Measurements from ENCODE around the gene MXI1. TPM values are rescaled to one million over a fixed set of nuclear protein-coding genes. Genes with fewer than 3 reads are reported as not detected.
A peak's percentile ranks its signal among the peaks of the same experiment; 100 is the strongest.

Gene MXI1
- total RNA-seq, 1 experiment from 2014 or later: 8.4 TPM

DNA sequence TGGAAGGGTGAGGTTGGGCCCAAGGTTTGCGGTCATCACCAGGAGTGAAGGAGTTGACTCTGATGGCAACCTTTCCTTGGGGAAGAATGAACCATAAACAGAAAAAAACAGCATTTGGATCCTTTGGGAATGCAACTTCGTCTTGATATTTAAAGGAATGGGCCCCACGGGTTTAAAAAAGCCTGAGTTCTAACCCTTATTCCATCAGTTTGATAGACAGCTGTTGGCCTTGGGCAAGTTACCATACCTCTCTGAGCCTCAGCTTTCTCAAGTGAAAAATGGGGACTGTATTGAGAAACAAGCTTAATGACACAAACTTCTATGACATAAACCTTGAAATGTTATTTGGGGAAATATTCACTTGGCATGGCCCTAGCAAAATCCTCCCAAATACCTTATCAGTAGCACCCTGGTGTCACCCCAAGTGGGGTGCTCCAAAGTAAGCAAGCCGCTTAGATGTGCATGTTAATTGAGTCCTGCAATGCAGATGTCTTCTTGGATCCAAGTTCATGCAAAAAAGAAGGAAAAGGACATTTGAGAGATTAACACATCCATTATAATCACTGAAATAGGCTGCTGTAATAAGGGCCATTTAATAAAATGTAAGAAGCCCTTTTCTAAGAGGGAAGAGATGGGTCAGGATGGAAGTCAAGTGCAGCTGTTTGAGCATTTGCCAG, 13.8 kb downstream of the MXI1 start:
- TF ChIP-seq, protein P1, sequence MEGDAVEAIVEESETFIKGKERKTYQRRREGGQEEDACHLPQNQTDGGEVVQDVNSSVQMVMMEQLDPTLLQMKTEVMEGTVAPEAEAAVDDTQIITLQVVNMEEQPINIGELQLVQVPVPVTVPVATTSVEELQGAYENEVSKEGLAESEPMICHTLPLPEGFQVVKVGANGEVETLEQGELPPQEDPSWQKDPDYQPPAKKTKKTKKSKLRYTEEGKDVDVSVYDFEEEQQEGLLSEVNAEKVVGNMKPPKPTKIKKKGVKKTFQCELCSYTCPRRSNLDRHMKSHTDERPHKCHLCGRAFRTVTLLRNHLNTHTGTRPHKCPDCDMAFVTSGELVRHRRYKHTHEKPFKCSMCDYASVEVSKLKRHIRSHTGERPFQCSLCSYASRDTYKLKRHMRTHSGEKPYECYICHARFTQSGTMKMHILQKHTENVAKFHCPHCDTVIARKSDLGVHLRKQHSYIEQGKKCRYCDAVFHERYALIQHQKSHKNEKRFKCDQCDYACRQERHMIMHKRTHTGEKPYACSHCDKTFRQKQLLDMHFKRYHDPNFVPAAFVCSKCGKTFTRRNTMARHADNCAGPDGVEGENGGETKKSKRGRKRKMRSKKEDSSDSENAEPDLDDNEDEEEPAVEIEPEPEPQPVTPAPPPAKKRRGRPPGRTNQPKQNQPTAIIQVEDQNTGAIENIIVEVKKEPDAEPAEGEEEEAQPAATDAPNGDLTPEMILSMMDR (IDR thresholded peaks at IDR 0.05; ENCODE audit: unreplicated experiment): no peak
- H3K4me3 Mint-ChIP-seq (ENCODE audit: low read depth, unreplicated experiment): peak overlapping the region; percentile 56
- H3K4me1 Mint-ChIP-seq (ENCODE audit: low read depth, unreplicated experiment): peaks cover 16% of the 10 kb centered on the region
- no peaks in the 10 kb centered on the region for H3K27me3 Mint-ChIP-seq (ENCODE audit: unreplicated experiment)
- H3K36me3 Mint-ChIP-seq (ENCODE audit: insufficient read depth, unreplicated experiment): peaks cover 13% of the 10 kb centered on the region
- H3K27ac Mint-ChIP-seq (ENCODE audit: unreplicated experiment): no peak overlapping the region
- CTCF ChIA-PET: interaction anchor here (0.6 to 1.5 kb wide), 4 partner anchors 11 to 421 kb away, joined by 3 to 14 read pairs (median 4); no protein-coding TSS in a partner anchor
- intact Hi-C loops (cut with micrococcal nuclease; ENCODE audit: unreplicated experiment): loop anchor here (2.0 to 5.0 kb wide), 2 partner anchors 82 to 339 kb away; no protein-coding TSS in a partner anchor
- no peaks in the 10 kb centered on the region for H3K9me3 Mint-ChIP-seq (ENCODE audit: low read depth, unreplicated experiment)
- DNase-seq: no peak
- BruUV-seq (replicated peaks): no TSS peak

DNA sequence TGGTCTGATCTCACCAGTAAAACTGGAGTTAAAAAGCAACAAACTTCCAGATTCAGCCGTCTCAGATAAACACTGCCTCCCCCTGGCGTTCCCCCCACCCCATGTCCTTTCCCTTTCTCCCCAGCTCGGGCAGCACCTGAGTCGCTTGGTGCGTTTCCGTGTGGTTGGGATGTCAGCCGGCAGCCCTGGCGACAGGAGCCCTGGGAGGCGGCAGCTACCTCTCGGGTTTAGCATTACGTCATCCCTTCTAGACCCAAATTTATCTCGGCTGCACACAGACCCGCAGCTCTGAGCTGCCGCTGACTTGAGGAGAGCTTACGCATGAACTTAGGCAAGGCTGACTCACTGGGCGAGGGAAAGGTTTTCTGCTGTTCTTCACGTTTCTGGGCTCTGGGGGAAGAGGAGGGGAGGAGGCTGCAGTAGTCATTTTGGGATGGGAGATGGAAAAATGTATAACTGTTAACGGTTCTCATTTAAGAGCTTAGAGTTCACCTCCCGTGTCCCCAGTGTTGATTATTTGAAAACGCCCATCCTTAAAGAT, 14.4 kb downstream of the MXI1 start:
- no TSS peak for BruUV-seq (replicated peaks)
- no peaks in the 10 kb centered on the region for H3K9me3 Mint-ChIP-seq (ENCODE audit: low read depth, unreplicated experiment)
- no peaks in the 10 kb centered on the region for H3K27me3 Mint-ChIP-seq (ENCODE audit: unreplicated experiment)
- H3K27ac Mint-ChIP-seq (ENCODE audit: unreplicated experiment): no peak overlapping the region
- peaks cover 19% of the 10 kb centered on the region for H3K36me3 Mint-ChIP-seq (ENCODE audit: insufficient read depth, unreplicated experiment)
- TF ChIP-seq, protein P1 (IDR thresholded peaks at IDR 0.05; ENCODE audit: unreplicated experiment): no peak
- peak; percentile 59 for DNase-seq
- H3K4me3 Mint-ChIP-seq (ENCODE audit: low read depth, unreplicated experiment): peak overlapping the region; percentile 56
- intact Hi-C loops (cut with micrococcal nuclease; ENCODE audit: unreplicated experiment): loop anchor here (2.0 to 5.0 kb wide), 2 partner anchors 83 to 339 kb away; no protein-coding TSS in a partner anchor
- CTCF ChIA-PET: interaction anchor here (0.6 to 1.5 kb wide), 5 partner anchors 11 to 421 kb away, joined by 3 to 14 read pairs (median 4); no protein-coding TSS in a partner anchor
- peaks cover 16% of the 10 kb centered on the region for H3K4me1 Mint-ChIP-seq (ENCODE audit: low read depth, unreplicated experiment)

DNA sequence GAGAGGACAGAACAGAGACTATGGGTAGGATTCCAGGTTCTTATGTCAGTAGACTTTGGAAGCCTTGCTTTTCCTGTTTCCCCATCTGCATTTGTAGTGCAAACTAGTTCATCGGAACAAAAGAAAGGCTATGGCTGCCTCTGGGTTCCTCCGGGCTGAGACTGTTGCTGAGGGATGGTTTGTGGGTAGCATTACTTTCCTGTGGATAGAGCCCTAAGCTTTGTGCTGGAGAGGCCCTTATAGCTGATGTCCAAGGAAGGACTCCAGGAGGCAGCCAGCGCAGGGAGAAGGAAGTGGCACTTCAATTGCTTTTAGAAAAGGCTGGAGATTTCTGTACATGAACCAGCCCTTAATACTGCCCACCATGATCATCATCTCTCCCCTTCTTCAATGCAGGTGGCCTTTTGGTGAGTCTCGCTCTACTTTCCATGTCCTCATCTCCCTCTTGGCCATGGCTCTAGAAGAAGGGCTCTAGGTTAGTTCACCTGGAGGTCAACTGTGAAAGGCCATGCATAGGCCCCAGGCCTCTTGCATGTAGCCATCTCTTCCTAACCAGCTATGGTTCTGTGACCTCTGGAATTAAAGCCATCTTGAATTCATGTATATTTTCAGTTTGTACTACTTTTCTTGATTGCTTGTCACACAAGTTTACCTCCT, 15.4 kb downstream of the MXI1 start:
- Mint-ChIP-seq H3K4me3 (ENCODE audit: low read depth, unreplicated experiment) (no peak overlapping the region), H3K27ac (ENCODE audit: unreplicated experiment) (no peak overlapping the region), H3K9me3 (ENCODE audit: low read depth, unreplicated experiment) (no peaks in the 10 kb centered on the region), H3K27me3 (ENCODE audit: unreplicated experiment) (no peaks in the 10 kb centered on the region), H3K4me1 (ENCODE audit: low read depth, unreplicated experiment) (peaks cover 16% of the 10 kb centered on the region), H3K36me3 (ENCODE audit: insufficient read depth, unreplicated experiment) (peaks cover 29% of the 10 kb centered on the region)
- intact Hi-C loops (cut with micrococcal nuclease; ENCODE audit: unreplicated experiment): loop anchor here (5.0 kb wide), 1 partner anchor 340 kb away; no protein-coding TSS in a partner anchor
- TF ChIP-seq, protein P1 (IDR thresholded peaks at IDR 0.05; ENCODE audit: unreplicated experiment): no peak
- CTCF ChIA-PET: interaction anchor here (0.8 kb wide), 1 partner anchor 77 kb away, joined by 3 read pairs; no protein-coding TSS in a partner anchor
- no TSS peak for BruUV-seq (replicated peaks)
- no peak for DNase-seq

DNA sequence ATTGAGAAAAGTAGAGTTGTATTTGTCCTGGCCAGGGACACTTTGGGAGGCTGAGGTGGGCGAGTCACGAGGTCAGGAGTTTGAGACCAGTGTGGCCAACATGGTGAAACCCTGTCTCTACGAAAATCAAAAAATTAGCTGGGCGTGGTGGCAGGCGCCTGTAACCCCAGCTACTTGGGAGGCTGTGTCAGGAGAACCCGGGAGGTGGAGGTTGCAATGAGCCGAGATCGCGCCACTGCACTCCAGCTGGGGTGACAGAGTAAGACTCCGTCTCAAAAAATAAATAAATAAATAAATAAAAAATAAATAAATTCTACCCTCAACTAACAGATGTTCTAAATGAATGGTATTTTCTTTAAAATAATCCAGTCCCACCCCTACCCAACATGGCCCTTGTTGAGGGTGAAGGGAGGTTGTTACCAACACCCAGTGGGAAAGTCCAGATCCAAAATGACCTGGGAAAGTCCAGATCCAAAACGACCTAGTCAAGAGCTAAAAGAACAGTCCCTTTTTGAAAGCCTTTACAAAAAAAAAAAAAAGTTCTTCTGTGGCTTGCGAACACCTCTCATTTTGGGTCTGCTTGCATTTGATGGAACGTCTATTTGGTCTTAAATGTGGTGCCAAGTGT, 16.0 kb downstream of the MXI1 start:
- TF ChIP-seq, protein P1 (IDR thresholded peaks at IDR 0.05; ENCODE audit: unreplicated experiment): no peak

More for the DNA sequence above, 16.0 kb downstream of the MXI1 start:
- CTCF ChIA-PET: no interaction called here
- peaks cover 16% of the 10 kb centered on the region for H3K4me1 Mint-ChIP-seq (ENCODE audit: low read depth, unreplicated experiment)
- no peaks in the 10 kb centered on the region for H3K27me3 Mint-ChIP-seq (ENCODE audit: unreplicated experiment)
- no peak for DNase-seq
- intact Hi-C loops (cut with micrococcal nuclease; ENCODE audit: unreplicated experiment): loop anchor here (5.0 kb wide), 1 partner anchor 341 kb away; no protein-coding TSS in a partner anchor
- no peaks in the 10 kb centered on the region for H3K9me3 Mint-ChIP-seq (ENCODE audit: low read depth, unreplicated experiment)
- H3K27ac Mint-ChIP-seq (ENCODE audit: unreplicated experiment): no peak overlapping the region
- no peak overlapping the region for H3K4me3 Mint-ChIP-seq (ENCODE audit: low read depth, unreplicated experiment)
- BruUV-seq (replicated peaks): no TSS peak
- peaks cover 35% of the 10 kb centered on the region for H3K36me3 Mint-ChIP-seq (ENCODE audit: insufficient read depth, unreplicated experiment)

Data from Calu3 (cell line).